Measurements from ENCODE around the gene TM9SF3. TPM values are rescaled to one million over a fixed set of nuclear protein-coding genes. Genes with fewer than 3 reads are reported as not detected.

Gene TM9SF3
- total and polyA plus RNA-seq, 10 of the 15 experiments (the other 5 are each of a cell fraction or from before 2014, with no cell fraction given), result 17.1 to 85.4 (median 44.9) TPM

- no peaks in the 10 kb centered on the region for H3K27me3 ChIP-seq (replicated peaks in 1 of 2; ENCODE audit: control insufficient read depth in 2 of 2, insufficient read depth in 2 of 2, low read length in 1 of 2)
- H4K20me1 ChIP-seq (ENCODE audit: control insufficient read depth, insufficient read depth), result peaks cover 4% of the 10 kb centered on the region
- POLR2A ChIA-PET, result no interaction called here
- in situ Hi-C loops (cut with MboI), result no loop called here
- H3K4me3 ChIP-seq, result no peak overlapping the region
- H3K4me1 ChIP-seq (ENCODE audit: control insufficient read depth, insufficient read depth, low read length), result 0 out of 2 replicates have a peak, but pooled peaks cover 4% of the 10 kb centered on the region
- BruUV-seq (replicated peaks), result no TSS peak
- intact Hi-C loops (cut with micrococcal nuclease; ENCODE audit: unreplicated experiment), result no loop called here
- CTCF ChIA-PET, result no interaction called here
- H3K4me2 ChIP-seq (ENCODE audit: control insufficient read depth, insufficient read depth), result no peak overlapping the region
- no peak overlapping the region for H3K9ac ChIP-seq (ENCODE audit: control insufficient read depth, insufficient read depth, low read length)
- RAD21 ChIA-PET (ENCODE audit: unreplicated experiment), result no interaction called here
- peaks cover 2 to 18% of the 10 kb centered on the region in 2 experiments for H3K36me3 ChIP-seq (ENCODE audit: control insufficient read depth in 2 of 2, insufficient read depth in 2 of 2, low read length in 1 of 2)
- 100% methylated on average over 6 of the region's 6 CpGs for WGBS (ENCODE audit: insufficient coverage, insufficient replicate concordance, low lambda C conversion rate, missing lambda C conversion rate)
- FAIRE-seq (no peak), ATAC-seq (no peak), DNase-seq (ENCODE audit: low read depth, low spot score) (no peak)
- H3K27ac ChIP-seq (ENCODE audit: control insufficient read depth, insufficient read depth), result no peak overlapping the region
- H3K79me2 ChIP-seq (ENCODE audit: control insufficient read depth, insufficient read depth, low read length), result peaks cover 66% of the 10 kb centered on the region
- no peaks in the 10 kb centered on the region; the same call in 2 of the 3 replicates for H3K9me3 ChIP-seq (replicated peaks; ENCODE audit: control insufficient read depth, insufficient read depth, low read length)
- SMC1A ChIA-PET (ENCODE audit: uncharacterized antibody, unreplicated experiment), result no interaction called here
- TF ChIP-seq, protein P1, sequence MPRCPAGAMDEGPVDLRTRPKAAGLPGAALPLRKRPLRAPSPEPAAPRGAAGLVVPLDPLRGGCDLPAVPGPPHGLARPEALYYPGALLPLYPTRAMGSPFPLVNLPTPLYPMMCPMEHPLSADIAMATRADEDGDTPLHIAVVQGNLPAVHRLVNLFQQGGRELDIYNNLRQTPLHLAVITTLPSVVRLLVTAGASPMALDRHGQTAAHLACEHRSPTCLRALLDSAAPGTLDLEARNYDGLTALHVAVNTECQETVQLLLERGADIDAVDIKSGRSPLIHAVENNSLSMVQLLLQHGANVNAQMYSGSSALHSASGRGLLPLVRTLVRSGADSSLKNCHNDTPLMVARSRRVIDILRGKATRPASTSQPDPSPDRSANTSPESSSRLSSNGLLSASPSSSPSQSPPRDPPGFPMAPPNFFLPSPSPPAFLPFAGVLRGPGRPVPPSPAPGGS (IDR thresholded peaks at IDR 0.05; ENCODE audit: borderline replicate concordance, insufficient read depth, low read depth, low read length, poor library complexity, severe bottlenecking), result no peak
- TF ChIP-seq ZBTB33 (IDR thresholded peaks at IDR 0.05) (no peak), EZH2 (IDR thresholded peaks at IDR 0.05; ENCODE audit: borderline replicate concordance, control insufficient read depth, low read depth, low read length) (no peak), SREBF1 (IDR thresholded peaks at IDR 0.05; ENCODE audit: low read length) (no peak), NR2F1 (conservative IDR thresholded peaks at IDR 0.05) (no peak), RB1 (IDR thresholded peaks at IDR 0.05; ENCODE audit: borderline replicate concordance) (no peak), HSF1 (IDR thresholded peaks at IDR 0.05; ENCODE audit: low read depth, low read length) (no peak), TAF1 (IDR thresholded peaks at IDR 0.05; ENCODE audit: borderline replicate concordance, low read depth, low read length) (no peak), BCL11A (IDR thresholded peaks at IDR 0.05; ENCODE audit: low read depth, low read length) (no peak), POU2F2 (IDR thresholded peaks at IDR 0.05; ENCODE audit: borderline replicate concordance, low read depth, low read length) (no peak), ATF7 (IDR thresholded peaks at IDR 0.05; ENCODE audit: low read depth) (no peak), IKZF1 (conservative IDR thresholded peaks at IDR 0.05) (no peak), MEF2A (IDR thresholded peaks at IDR 0.05; ENCODE audit: insufficient read depth, low read depth, low read length) (no peak)
- TF ChIP-seq, protein P2, sequence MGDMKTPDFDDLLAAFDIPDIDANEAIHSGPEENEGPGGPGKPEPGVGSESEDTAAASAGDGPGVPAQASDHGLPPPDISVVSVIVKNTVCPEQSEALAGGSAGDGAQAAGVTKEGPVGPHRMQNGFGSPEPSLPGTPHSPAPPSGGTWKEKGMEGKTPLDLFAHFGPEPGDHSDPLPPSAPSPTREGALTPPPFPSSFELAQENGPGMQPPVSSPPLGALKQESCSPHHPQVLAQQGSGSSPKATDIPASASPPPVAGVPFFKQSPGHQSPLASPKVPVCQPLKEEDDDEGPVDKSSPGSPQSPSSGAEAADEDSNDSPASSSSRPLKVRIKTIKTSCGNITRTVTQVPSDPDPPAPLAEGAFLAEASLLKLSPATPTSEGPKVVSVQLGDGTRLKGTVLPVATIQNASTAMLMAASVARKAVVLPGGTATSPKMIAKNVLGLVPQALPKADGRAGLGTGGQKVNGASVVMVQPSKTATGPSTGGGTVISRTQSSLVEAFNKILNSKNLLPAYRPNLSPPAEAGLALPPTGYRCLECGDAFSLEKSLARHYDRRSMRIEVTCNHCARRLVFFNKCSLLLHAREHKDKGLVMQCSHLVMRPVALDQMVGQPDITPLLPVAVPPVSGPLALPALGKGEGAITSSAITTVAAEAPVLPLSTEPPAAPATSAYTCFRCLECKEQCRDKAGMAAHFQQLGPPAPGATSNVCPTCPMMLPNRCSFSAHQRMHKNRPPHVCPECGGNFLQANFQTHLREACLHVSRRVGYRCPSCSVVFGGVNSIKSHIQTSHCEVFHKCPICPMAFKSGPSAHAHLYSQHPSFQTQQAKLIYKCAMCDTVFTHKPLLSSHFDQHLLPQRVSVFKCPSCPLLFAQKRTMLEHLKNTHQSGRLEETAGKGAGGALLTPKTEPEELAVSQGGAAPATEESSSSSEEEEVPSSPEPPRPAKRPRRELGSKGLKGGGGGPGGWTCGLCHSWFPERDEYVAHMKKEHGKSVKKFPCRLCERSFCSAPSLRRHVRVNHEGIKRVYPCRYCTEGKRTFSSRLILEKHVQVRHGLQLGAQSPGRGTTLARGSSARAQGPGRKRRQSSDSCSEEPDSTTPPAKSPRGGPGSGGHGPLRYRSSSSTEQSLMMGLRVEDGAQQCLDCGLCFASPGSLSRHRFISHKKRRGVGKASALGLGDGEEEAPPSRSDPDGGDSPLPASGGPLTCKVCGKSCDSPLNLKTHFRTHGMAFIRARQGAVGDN (IDR thresholded peaks at IDR 0.05), result no peak
- H2AFZ ChIP-seq (ENCODE audit: control insufficient read depth, low read depth, low read length), result no peak overlapping the region
These were observed 16.3 kb downstream of the TM9SF3 start for GRCh38 chr10:96570511-96570910.

All from GM12878 (cell line).